ENCODE results near the gene FAM161A.

- TF ChIP-seq, protein P1, sequence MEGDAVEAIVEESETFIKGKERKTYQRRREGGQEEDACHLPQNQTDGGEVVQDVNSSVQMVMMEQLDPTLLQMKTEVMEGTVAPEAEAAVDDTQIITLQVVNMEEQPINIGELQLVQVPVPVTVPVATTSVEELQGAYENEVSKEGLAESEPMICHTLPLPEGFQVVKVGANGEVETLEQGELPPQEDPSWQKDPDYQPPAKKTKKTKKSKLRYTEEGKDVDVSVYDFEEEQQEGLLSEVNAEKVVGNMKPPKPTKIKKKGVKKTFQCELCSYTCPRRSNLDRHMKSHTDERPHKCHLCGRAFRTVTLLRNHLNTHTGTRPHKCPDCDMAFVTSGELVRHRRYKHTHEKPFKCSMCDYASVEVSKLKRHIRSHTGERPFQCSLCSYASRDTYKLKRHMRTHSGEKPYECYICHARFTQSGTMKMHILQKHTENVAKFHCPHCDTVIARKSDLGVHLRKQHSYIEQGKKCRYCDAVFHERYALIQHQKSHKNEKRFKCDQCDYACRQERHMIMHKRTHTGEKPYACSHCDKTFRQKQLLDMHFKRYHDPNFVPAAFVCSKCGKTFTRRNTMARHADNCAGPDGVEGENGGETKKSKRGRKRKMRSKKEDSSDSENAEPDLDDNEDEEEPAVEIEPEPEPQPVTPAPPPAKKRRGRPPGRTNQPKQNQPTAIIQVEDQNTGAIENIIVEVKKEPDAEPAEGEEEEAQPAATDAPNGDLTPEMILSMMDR (conservative IDR thresholded peaks at IDR 0.05), result no peak
- TF ChIP-seq EZH2 (IDR thresholded peaks at IDR 0.05; ENCODE audit: low read depth), result no peak
Observed at GRCh38 chr2:61785583-61785982, 68.3 kb downstream of the FAM161A start.

Data from PC-9 (cell line).